ENCODE results near the gene EML1.

The EML1 gene

GRCh38 chr14:99831903-99832685 lies 38.9 kb downstream of the EML1 start:
- peak; percentile 28 for DNase-seq

GRCh38 chr14:99837822-99838221 lies 44.6 kb downstream of the EML1 start:
- DNase-seq, result no peak

DNA sequence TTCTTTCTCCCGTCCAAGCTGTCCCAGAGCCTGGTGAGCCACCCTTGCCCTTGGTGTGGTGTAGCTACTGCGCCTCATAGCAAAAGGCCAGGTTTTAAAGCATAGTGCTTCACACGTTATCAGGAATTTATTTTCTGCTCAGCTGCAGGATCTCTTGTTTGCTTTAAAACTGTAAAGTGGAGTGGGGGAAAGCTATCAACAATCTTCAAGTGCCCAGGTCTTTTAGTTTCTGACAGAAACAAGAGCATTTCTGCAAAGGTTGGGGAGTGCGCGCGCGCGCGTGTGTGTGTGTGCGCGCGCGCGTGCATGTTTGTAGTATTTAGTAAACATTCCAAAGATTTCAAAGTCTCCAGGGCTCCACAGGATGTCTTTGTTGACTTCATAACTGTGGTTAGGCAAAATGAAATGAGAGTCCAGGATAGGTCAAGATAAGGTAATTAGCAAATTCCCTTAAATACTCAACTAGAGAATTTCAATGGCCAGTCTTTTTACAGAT lies 45.5 kb downstream of the EML1 start:
- DNase-seq, result no peak

- DNase-seq, result no peak
These were observed 46.5 kb downstream of the EML1 start for GRCh38 chr14:99839696-99840095.

GRCh38 chr14:99840265-99840664 lies 47.1 kb downstream of the EML1 start:
- no peak for DNase-seq

DNA sequence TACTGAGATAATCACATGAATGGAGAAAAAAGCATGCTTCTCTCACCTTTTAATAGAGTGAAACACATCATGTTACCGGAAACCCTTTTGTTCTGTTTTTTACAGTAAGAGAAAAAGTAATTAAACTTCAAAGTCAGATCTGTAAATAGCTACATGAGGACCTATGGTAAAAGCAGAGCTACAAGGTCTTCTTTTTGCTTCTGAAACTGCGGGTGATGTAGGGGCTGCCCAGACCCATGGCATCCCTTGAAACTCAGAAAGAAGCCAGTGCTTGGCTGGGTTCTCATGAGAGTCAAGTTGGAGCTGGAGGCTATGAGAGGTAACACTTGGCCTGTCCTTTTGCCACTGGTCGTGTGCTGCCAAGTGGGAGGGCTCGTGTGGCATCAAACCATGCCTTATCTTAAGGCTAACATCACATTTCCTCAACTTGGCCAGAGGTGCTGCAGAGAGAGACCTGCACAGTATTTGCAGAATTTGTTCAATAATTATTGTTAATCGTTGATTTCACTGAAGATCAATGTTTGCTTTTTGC lies 47.6 kb downstream of the EML1 start:
- DNase-seq, result no peak

DNA sequence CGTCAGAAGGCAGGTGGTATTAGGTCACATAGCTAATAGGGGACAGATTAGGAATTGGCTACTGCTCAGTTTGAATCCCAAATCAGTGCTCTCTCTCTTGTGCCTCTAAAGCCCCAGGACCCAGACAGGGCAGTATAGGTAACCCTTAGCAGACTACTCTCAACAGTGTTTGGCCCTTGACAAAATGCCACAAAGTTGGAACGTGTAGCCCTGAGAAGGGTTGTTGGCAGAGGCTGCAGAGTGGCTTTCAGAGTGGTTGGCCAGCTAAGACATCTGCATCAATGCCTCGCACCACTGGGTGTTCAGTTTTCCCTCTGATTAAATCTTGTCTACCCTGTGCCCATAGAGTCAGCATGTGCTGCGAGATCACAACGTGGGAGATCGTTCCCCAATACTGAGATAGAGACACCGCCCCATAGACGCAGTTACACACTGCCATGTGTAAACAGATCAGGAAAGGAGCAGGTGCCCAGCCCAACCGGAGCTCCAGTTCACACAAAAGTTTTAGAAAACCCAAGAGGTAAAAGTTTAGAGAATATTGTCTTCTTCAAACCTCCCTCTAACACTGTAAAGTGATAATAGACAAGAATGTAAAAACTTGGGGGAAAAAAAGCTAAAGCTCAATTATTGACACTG lies 48.3 kb downstream of the EML1 start:
- DNase-seq, result no peak

GRCh38 chr14:99842141-99842540 lies 48.9 kb downstream of the EML1 start:
- no peak for DNase-seq

- DNase-seq, result no peak
These were observed 53.6 kb downstream of the EML1 start for GRCh38 chr14:99846808-99847207.

- DNase-seq, result no peak
These were observed 57.5 kb downstream of the EML1 start for GRCh38 chr14:99850709-99851108.

DNA sequence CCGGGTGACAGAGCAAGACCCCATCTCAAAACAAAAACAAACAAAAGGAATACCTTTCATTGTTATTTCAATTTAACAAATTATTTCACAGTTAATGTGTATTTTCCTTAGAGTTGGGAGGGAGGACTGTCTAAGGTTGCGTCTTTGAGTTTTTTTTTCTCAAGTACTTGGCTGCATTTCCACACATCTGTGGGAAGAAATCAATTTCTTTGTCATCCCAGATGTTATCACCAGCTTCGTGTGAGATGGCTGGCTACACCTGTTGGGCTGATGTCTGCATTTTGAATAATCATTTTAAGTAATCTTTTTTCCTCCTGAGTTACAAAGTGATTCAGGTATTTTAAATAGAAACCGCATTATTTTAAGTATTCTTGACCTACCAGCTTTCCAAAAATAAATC lies 59.4 kb downstream of the EML1 start:
- no peak for DNase-seq

DNA sequence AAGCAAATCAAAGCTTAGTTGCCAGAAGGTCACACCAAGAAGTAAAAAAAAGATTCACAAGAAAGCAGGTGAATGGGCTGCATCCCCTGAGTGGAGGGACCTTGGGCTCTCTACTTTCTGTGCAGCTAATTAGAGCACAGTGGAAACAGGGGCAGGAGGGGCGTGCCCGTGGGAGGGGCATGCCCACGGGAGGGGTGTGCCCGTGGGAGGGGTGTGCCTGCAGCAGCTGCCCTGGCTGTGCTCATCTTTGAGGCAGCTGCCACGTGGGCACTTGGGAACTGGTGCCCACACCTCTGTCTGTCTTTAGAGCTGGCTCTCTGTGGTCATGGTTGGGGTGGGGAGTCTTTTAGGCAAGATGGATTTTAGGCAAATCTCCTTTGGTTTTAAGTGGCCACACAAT lies 60.0 kb downstream of the EML1 start:
- peak; percentile 6 for DNase-seq

- no peak for DNase-seq
These were observed 61.6 kb downstream of the EML1 start for GRCh38 chr14:99854831-99855230.

- DNase-seq, result no peak
These were observed 62.1 kb downstream of the EML1 start for GRCh38 chr14:99855271-99855670.

GRCh38 chr14:99857551-99857950 lies 64.3 kb downstream of the EML1 start:
- no peak for DNase-seq

- no peak for DNase-seq
These were observed 67.0 kb downstream of the EML1 start for GRCh38 chr14:99860219-99860618.

DNA sequence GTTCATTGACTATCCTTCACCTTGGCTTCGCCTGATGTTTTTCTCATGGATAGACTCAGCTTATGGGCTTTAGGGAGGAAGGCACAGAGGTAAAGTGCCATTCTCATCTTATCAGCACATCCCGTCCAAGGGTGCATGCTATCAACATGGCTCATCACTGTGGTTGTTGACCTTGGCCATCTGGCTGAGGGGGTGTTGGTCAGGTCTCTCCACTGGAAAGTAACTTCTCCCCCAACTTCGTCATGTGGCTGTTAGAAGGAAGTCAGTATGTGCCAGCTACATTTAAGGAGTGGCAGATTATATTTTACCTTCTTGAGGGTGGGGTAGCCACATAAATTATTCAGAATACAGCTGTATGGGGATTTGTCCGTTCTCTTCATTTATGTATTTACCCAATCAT lies 68.9 kb downstream of the EML1 start:
- no peak for DNase-seq

- peak; percentile 5 for DNase-seq
These were observed 69.8 kb downstream of the EML1 start for GRCh38 chr14:99863059-99863458.

GRCh38 chr14:99865408-99865807 lies 72.2 kb downstream of the EML1 start:
- no peak for DNase-seq

- DNase-seq, result no peak
These were observed 77.4 kb downstream of the EML1 start for GRCh38 chr14:99870617-99871016.

DNA sequence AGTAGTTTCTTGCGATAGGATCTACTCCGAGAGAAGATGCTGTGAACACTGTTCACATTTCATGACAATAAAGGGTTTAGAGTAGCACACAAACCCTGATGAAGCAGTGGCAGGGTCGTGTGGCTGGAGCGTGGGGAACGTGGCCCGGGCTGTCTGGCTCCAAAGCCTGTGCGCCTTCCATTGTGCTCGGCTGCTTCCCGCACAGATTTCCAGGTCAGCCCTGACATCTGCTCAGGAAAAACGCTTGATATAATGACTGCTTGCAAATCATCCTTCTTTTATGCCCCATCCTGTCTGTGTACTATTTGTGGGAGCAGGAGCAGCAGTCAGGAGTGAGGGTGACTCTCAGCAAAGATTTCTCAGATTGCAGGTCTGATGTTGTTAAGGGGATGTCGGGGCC lies 78.6 kb downstream of the EML1 start:
- DNase-seq, result no peak

GRCh38 chr14:99872786-99873440 lies 79.7 kb downstream of the EML1 start:
- no peak for DNase-seq

DNA sequence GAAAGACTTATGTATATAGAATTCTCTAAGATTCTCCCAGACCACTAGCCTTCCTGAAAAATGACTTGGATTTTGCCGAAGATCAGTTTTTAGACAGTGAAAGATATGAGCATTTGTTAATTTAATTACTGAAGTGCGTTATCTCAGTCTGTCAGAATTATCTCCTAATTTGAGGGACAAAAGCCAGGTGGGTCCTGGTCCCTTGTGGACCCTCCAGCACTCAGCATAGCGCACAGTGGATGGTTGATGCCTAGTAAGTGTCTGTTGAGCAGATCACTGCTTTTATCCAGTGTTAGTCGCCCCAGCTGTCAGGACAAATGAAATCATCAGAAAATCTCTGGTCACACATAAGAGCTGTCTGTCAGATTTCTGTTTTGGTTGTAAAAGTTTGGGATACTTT lies 80.4 kb downstream of the EML1 start:
- DNase-seq, result no peak

DNA sequence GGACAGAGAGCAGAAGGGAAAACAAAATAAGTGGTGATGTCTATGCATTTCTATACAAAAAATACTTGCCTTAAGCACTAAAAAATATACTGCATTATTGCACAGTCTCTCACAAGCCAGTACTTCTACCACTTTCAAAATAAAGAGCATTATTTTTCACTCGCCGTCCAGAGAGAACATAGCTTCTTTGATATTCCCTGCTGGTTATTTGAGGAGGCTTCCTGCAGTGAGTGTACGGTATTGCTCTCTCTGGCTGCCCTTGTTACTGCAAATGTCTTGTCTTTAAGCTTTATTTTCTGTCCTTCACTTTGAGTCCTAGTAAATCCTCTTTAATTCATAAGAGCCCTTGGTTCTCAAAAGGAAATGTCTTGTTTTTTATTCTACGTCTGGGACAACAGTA lies 81.1 kb downstream of the EML1 start:
- no peak for DNase-seq

All from activated CD4-positive, alpha-beta T cell treated with anti-CD3 and anti-CD28 coated beads, Interleukin-2, Interleukin-6, amounts not matched to agents 100 ng/mL and 50 ng/mL, durations not matched to agents 16 hours and 8 hours (primary cell).